ENCODE measurements around the gene C17orf50.

The C17orf50 gene

GRCh38 chr17:35757243-35757642 lies 3.4 kb upstream of the C17orf50 start:
- DNase-seq = no peak

GRCh38 chr17:35761601-35762000 lies 914 bp downstream of the C17orf50 start:
- no peak for DNase-seq

- DNase-seq = no peak
Observed at GRCh38 chr17:35763767-35764122, 3.1 kb downstream of the C17orf50 start.

DNA sequence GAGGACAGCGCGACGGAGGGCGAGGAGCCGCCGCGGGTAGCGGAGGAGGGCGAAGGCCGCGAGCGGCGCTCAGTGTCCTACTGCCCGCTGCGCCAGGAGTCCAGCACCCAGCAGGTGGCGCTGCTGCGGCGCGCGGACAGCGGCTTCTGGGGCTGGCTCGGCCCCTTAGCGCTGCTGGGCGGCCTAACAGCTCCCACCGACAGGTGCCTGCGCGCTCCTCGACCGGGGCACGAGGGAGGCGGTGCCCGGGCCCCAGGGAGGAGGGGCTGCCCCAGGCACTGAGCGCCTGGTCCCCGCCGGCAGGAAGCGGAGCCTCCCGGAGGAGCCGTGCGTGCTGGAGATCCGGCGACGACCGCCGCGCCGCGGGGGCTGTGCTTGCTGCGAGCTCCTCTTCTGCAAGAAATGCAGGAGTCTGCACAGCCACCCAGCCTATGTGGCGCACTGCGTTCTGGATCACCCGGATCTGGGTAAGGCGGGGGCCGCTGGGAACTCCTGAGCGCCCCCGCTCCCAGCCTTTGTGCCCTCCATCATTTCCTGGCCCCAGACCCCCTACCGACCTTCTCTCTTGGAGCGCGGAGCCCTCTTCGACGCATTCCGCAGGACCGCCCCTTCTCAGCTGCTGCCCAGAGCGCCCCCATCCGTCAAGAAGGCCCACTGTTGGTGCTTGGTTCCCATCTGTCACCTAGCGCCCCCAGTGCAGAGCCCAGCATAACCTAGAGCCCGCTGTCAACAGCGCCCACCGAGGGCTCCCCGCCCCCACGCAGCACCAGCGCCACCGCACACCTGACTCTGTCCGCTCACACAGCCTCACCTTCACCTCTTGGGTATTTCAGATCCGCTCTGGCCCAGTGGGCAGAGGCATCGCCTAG lies 3.7 kb downstream of the C17orf50 start:
- peak; percentile 88 for DNase-seq

GRCh38 chr17:35765086-35765710 lies 4.5 kb downstream of the C17orf50 start:
- no peak for DNase-seq

DNA sequence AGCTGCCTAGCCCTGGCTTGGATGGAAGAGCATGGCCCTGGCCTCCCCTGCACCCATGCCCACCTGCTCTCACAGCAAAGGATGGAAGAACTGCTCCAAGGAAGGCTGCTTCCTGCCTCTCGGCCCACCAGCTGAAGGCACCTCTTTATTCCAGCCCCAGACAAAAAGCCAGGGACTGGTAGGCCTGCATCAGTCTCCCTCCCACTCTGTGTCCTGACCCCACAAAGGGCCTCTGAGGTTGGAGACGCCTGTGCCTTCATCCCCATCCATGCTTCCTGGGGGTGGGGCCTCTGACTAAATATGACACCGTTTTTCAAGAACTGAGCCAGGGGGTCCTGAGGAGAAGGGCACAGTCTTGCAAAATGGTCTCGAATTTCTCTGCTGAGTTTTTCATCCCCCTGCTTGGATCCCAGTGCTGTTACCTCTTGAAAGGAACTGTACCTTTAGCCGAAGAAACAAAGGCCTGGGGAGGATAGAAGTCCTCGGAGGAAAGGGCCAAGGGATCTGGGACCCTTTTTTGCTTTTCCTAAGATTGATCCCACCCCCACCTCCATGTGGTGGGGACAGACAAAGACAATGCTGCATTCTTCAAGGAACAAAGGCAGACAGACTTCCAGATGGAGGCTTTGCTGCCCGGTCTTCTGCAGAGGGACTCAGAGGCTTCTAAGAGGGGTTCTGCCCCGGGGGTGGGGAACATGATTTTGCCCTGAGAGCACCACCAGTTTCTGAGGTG lies 5.2 kb downstream of the C17orf50 start:
- DNase-seq = no peak

DNA sequence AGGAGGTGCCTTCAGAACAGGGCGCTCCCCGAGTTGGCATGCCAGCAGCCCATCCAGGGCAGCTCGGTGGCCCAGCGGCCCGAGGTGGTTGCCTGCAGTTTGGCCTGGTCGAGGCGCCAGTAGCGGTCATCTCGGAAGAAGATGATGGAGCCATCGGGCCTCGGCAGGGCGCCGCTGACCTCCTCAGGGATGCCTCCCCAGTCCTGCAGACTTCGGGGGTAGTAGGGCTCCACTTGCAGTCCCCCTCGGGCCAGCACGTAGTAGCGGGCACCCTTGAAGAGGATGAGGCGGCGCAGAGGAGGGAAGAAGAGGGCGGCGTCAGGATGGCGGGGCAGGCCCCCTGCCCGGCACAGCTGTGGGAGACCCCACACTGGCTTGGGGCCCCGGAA lies 5.8 kb downstream of the C17orf50 start:
- no peak for DNase-seq

DNA sequence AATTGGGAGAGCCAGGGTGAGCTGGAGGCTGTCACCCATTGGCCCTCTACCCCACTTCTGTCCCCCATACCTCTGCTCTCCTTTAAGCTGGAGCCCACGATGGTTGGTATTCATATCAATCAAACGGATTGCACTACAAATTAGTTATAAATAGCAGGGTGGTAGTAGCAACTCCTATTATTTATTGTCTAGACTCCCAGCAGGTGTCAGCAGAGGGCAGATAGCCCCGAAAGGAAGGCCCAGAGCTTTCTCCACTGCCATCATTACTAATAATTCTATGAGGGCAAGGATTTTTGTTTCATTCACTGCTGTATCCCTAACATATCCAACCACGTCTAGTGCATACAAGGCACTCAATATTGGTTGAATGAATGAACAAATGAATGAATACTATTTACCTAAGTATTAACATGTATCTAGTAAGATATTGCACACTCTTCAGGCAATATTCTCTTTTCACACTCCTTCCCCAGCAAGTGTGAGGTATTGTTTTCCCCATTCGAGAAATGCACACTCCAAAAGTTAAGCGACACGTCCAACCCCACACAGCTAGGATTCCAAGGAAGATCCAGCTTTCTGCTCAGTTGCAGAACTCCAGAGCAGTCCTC lies 6.3 kb downstream of the C17orf50 start:
- DNase-seq = peak; percentile 35

DNA sequence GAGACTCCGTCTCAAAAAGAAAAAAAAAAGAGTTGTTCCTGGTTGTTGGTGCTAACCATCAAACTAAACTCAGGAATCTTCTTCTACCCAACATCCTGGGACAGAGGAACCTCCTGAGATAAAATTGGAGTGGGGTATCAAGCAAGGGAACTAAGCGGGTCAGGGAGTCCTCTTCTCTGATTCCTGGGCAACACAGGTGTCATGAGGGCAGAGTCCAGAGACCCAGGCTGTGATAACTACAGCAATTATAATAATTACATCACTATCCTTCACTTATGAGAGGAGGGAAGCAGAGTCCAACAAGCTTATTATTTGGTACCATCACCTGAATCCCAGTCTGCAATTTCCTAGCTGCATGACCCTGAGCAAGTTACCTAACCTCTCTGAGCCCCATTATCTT lies 8.1 kb downstream of the C17orf50 start:
- no peak for DNase-seq

DNA sequence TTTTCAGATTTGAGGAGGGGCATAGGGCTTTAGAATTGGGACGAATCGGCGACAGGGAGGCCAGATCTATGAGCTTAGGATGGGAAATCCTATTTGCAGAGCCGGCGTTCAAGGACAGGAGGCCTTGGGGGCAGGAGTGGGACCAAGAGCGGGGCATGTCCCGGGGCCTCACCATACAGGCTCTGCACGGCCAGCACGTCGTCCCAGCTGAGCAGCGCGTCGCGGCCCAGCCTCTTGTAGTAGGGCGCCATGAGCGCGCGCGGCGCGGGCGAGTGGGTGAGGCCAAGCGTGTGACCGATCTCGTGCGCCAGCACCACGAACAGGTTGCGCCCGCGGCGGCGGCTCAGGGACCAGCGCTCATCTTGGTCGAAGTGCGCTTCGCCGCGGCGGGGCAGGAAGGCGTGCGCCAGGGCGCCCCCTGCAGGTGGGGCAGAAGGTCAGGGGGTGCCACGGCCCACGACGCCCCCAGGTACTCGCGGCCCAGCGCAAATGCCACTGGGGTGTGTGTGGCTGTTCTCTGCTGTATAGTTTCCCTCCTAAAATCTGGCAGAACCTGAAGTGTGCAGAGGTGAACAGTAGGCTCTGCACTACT lies 9.3 kb downstream of the C17orf50 start:
- DNase-seq = no peak

DNA sequence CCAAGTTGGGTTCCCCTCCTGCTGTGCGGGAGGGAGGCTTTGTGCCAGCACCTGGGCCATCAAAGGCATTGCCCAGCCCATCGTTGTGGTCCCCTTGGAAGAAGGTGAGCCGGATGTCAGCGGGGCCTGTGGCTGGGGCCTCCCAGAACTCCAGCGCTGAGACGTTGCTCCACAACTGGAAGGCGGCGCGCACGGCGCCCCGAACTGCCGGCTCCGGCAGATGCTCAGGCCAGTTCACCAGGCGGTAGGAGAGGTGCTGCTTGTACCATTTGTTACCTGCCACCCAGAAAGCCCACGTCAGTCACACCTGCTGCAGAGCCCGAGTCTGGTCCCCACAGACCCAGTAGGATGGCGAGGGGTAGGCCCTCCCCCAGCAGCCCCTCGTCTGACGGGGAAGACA lies 12.4 kb downstream of the C17orf50 start:
- DNase-seq = no peak

- no peak for DNase-seq
Observed at GRCh38 chr17:35773679-35774425, 13.2 kb downstream of the C17orf50 start.

DNA sequence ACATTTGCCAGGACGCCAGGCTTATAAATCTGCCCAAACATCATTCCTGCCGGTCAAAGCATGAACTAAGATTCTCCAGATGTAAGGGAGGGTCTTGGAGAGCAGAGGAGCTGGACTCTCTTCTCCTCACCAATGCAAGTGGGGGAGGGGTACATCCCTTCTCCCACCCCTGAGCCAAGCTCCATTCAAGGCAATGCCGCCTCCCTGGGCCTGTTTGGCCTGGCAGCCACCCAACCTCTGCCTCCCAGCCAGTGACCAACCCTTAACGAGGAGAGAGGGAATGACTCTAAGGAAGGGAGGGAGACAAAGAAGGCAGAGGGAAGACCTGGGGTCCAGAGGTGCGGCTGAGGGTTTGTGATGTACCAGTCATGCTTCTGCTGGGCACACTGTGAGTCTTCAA lies 13.8 kb downstream of the C17orf50 start:
- DNase-seq = peak; percentile 47

DNA sequence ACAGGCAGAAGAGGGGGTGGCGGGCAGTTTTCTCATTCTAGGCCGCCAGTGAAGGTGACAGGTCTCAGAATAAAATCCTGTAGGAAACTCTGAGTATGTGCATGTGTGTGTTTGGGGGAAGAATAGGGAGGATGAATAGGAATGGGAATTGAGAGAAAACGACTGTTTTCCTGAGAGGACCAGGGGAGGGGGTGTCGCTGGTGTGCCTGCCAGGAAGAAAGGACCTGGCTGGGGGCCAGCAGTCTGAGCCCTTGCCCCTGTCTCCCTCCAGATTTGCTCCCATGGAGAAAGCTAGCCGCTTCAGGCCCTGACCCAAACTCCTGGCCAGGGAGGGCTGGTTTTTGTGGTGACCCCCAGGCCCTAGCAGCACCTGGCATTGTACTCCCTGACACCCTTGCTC lies 14.4 kb downstream of the C17orf50 start:
- no peak for DNase-seq

- no peak for DNase-seq
Observed at GRCh38 chr17:35775583-35775982, 14.9 kb downstream of the C17orf50 start.

DNA sequence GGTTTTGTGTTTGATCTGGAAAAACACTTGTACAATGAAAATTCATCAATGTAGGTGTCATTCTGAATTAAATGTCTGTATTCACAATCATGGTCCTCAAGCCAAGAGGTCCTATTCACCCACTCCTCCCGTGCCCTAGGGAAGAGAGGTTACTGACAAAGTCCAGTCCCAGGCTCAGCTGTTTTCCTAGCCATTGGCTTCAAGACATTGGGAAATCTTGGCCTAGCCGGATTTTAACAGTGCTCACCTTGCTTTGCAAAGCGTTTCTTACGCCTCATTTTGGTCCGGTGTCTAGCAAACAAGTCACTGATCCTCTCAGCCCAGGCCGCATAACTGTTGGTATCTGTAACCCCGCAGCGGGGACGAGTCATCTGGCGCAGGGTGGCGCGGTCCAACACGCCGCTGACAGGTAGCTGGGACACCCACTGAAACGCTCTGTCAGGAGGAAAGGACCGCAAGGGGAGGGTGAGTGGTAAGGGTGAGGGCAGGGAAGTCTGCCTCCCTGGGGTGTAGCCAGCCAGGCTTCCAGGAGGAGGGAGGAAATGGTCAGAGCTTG lies 18.0 kb downstream of the C17orf50 start:
- DNase-seq = no peak

- DNase-seq = no peak
Observed at GRCh38 chr17:35780950-35781349, 20.3 kb downstream of the C17orf50 start.

- DNase-seq = no peak
Observed at GRCh38 chr17:35784895-35785294, 24.2 kb downstream of the C17orf50 start.

- DNase-seq = no peak
Observed at GRCh38 chr17:35786941-35787432, 26.3 kb downstream of the C17orf50 start.

DNA sequence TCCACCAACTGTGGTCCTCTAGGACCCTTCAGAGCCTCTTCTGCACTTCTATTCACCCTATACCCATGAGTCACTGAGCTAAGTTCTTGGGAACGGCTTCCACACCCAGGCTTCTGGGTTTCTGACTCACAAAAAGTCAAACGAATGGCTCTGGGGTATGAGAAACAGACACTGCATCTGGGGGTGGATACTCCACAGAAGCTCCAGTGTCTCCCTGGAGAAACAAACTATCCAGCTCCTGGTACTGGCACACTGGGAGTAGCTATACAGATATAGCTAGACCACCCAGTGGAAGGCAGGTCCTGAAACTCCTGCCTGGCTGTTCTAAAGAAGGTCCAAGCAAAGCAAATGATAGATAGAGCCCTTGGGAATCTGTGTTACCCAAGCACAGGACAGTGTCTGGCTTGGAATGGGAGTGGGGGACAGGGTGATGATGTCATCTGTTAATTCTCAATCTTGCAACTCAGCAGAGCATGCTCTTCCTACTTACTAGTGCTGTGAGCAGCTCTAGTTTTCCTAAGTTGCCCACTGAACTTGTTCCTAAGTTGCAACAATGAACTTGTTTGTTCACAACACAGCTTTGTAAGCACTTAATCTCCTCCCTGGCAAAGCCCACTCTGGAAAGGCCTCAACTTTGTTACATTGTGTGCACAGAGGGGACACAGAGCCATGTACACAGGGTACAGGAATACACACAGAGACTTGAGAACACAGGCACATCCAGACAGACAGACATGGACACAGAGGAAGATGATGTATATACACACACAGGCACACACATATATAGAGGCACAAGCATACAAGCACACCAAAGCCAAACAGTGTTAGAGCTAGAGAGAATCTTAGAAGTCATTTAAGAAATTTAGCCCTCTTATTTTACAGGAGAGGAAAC lies 28.0 kb downstream of the C17orf50 start:
- DNase-seq = no peak

GRCh38 chr17:35790841-35791240 lies 30.2 kb downstream of the C17orf50 start:
- DNase-seq = no peak

Measured in NCI-H1092 treated with DMSO at 0.1 percent for 48 hours (cell line).